C1 segment of cervical spinal cord (tissue), 14 donors: ENCODE data around the gene COL20A1.
A peak's percentile ranks its signal among the peaks of the same experiment; 100 is the strongest.

Experiments used
- DNase-seq, 14 donors: peaks; one replicate each; lab custom pipeline; 2025; lab: John Stamatoyannopoulos, UW

COL20A1 gene

GRCh38 chr20:63261060-63261794, 31.8 kb upstream of the COL20A1 start:
- peak in 2 of 14 donors; percentile 13 to 23 for DNase-seq

- no peak for DNase-seq
Observed at GRCh38 chr20:63261795-63262528, 31.0 kb upstream of the COL20A1 start.

- DNase-seq: no peak
Observed at GRCh38 chr20:63262836-63263235, 30.1 kb upstream of the COL20A1 start.

- DNase-seq: no peak
Observed at GRCh38 chr20:63264000-63264399, 29.0 kb upstream of the COL20A1 start.

GRCh38 chr20:63264519-63264918, 28.5 kb upstream of the COL20A1 start:
- peak in 3 of 14 donors; percentile 8 to 22 (median 15) for DNase-seq

- no peak for DNase-seq
Observed at GRCh38 chr20:63265891-63266515, 27.0 kb upstream of the COL20A1 start.

- DNase-seq: no peak
Observed at GRCh38 chr20:63267691-63268090, 25.3 kb upstream of the COL20A1 start.

- no peak for DNase-seq
Observed at GRCh38 chr20:63268256-63268655, 24.7 kb upstream of the COL20A1 start.

- no peak for DNase-seq
Observed at GRCh38 chr20:63268671-63269439, 24.1 kb upstream of the COL20A1 start.

GRCh38 chr20:63269724-63270123, 23.3 kb upstream of the COL20A1 start:
- no peak for DNase-seq

GRCh38 chr20:63270606-63271325, 22.2 kb upstream of the COL20A1 start:
- DNase-seq: no peak

GRCh38 chr20:63272105-63273058, 20.6 kb upstream of the COL20A1 start, which contains the start of gene ARFGAP1:
TSS of gene ARFGAP1 (plus strand) at chr20:63272813. CDS start at chr20:63275581, 2,768 bp downstream.
- DNase-seq: peak in 13 of 14 donors; percentile 43 to 87 (median 77)

- DNase-seq: no peak
Observed at GRCh38 chr20:63273059-63273579, 19.9 kb upstream of the COL20A1 start.

GRCh38 chr20:63273635-63274380, 19.2 kb upstream of the COL20A1 start:
- no peak for DNase-seq

GRCh38 chr20:63274381-63275228, 18.4 kb upstream of the COL20A1 start:
- no peak for DNase-seq

- DNase-seq: no peak
Observed at GRCh38 chr20:63275825-63276224, 17.2 kb upstream of the COL20A1 start.

- no peak for DNase-seq
Observed at GRCh38 chr20:63276956-63277355, 16.0 kb upstream of the COL20A1 start.
